A549 treated with AZD9567 at 1 μM for 4 hours (cell line): ENCODE results near the gene TCAIM. TPM values are rescaled to one million over a fixed set of nuclear protein-coding genes. Genes with fewer than 3 reads are reported as not detected.

Experiments
- total RNA-seq: library from RNA; stranded (reverse); fragments of 200-300 nt; extraction: Qiagen RNA extraction; gene quantifications from 5 replicates; pipeline ENCODE4 v1.2.3, GENCODE V29; 2022; ENCODE audit not compliant: insufficient read depth

TCAIM gene
- total RNA-seq, result 7.5 to 18.9 TPM (median 8.4 TPM) in 5 replicates

DNA sequence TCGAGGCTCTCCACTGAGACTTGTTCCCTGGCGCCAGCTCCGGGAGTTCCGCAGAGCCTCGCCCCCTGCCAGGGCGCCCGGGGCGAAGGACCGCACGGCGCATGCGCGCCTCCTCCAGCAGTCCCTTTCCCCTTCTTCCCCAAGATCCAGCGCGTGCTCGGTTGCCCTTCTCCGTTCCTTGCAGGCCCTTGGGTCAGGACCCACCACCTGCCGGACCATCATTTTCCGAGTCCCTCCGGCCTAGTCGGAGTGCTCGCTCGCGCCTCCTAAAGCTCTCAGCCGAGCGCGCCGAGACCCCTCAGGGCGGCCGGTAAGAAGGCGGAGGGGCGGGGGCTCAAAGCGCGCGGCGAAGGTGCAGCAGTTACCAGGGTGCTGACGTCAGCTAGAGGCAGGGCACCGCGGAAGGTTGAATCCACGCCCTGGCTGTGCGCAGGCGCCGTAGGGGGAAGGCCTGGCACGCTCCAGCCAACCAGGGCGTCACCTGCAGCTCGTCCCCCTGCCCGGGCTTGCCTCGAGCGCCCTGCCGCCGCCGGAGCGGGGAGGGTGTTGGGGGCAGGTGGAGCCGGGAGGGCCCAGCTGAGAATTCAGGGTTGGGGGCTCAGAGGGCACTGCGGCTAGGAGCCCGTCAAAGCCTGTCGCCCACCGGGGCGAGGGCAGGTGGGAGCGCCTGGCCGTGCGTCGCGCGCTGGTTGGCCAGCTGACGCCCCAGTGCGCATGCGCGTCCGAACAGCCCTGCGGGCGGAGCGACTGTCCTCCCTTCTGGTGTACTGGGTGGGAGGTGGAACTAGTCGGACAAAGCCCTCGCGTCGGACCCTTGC, at the start of gene TCAIM:
Gene TCAIM, plus strand, starts transcription at position 757 of the 818 bp plus-strand sequence. CDS start 16,017 bp downstream, outside the sequence.

Other genes starting within 250 kb of the TCAIM start
- not detected in 5 replicates for gene TOPAZ1, start 96.9 kb upstream of the TCAIM start, total RNA-seq
- 2.5 to 3.1 TPM (median 2.8 TPM) in 5 replicates for gene ZNF445, start 138.9 kb downstream of the TCAIM start, total RNA-seq
- gene ZKSCAN7, start 216.4 kb downstream of the TCAIM start, total RNA-seq, result not detected in 5 replicates
- not detected in 5 replicates for gene ZNF660, start 246.2 kb downstream of the TCAIM start, total RNA-seq